GM18858 (cell line): Measurements from ENCODE around the gene ZC3H13.

Experiments
- ATAC-seq: cut with Tn5 transposase; IDR thresholded peaks from one replicate; pipeline ENCODE4 v1.9.1; 2021; ENCODE audit not compliant: unreplicated experiment

Gene ZC3H13

DNA sequence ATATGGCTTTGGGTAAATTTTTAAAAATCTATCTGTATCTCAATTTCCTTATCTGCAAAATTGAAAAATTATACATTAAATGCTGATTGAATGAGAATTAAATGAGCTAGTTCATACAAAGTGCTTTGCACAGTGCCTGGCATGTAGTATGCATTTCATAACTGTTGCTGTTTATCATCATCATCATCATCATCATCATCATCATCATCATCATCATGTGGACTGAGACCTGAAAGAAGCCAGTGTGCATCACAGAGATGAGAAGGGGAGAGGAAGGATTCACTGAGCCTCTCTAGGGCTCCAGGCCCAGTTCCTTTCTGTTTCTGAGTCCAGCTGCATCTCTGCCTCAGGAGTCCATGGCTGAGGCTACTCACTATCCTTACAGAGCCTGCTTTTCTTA is 6.9 kb upstream of the ZC3H13 start:
- no peak for ATAC-seq

DNA sequence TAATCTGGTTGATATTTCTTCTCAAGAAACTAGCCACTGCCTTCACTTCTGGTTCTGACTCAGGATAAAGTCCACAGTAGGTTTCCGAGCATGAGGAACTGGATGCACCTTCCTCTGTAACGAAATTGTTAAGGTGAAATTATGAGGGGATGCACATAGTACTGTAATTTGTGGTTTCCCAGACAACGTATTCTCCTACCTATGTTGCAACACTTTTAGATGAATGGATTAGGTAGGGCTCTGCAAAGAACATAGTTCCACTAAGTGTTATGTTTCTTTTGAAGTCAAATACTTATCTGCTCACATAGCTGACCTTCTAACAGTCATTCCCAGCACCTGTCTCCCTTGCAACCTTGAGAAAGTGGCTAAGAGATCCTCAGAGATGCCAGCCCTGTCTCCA is 5.7 kb upstream of the ZC3H13 start:
- ATAC-seq: no peak

DNA sequence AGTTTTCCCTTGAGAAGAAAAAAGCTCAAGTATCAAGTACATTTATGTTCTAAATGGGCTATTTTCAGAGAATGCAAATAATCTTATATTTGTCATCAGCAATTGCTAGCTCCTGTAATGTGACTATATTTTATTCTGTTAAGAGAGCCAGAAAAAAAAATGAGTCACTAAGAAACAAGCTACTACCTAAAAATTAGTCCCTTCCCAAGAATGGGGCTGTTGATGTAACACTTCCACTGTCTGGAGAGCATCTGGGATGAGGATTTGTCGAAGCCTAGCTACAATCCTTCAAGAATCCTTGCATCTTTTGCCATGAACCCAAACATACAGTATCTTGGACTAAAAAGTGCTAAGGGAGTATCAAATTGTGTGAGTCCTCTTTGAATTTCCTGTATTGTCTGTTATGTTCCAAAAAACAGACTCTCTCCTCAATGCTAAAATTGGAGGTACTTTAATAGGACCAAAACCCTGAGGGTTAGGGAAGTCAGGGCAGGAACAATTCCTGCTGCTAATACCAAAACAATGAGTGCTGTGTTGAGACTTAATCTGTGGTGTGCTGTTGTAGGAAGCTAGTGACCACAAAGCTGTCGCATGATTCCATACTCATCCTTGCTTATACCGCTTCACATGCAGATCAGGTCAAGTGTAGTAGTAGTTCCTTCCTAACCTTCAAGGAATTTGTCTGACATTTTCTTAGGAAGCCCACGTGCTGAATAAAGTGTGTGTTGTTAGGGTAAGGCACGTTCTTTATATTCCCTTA is 4.9 kb upstream of the ZC3H13 start:
- ATAC-seq: no peak

DNA sequence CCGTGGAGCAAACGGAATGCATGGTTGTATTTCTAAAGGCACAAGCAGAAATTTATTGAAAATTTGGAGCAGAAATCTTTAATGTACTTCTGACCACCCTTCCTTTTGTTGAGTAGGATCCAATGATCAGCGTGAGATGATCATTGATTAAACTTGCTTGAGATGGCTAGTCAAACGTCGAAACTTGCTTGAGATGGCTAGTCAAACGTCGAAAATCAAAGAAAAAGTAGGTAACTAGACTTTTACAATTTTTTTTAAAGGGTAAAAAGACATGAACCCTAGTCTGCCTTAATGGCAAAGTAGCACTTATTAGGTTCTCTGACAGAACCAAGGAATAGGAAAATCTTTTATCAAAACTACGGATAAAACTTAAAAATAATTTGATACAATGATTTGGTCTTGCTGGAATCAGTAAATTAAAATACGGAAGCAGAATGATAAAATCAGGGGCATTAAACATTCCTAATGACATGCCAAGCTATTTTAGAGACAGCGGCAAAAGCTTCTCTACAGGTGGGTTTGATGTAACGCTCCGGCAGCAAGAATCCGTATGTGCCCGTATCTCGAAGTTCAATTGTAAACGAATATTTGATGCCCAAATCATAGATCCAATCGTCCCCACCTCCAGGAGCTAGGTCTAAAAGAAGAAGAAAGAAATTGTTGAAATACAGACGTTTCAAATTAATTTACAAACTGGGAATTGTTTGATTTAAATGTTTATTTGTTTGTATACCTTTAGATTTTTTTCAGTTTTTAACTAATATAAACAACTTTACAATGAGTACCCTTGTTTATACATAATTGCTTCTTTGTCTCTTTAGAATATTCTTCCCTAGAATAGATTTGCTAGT is 841 bp upstream of the ZC3H13 start:
- ATAC-seq: no peak

DNA sequence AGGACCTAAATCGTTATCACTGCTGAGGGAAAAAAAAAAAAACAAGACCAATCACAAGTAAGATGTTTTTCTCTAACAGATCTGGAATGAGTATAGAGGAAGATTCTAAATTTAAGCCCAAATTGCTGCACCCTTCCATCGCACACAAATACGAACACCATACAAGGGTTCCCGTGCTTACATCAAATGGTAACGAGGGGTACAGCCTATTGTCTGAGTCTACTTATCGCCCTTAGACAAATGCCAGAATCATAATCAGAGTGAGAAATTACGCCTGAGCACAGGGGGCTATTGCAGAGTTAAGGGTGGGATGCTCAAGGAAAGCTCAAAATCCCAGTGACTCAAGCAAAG is 603 bp downstream of the ZC3H13 start:
- no peak for ATAC-seq

DNA sequence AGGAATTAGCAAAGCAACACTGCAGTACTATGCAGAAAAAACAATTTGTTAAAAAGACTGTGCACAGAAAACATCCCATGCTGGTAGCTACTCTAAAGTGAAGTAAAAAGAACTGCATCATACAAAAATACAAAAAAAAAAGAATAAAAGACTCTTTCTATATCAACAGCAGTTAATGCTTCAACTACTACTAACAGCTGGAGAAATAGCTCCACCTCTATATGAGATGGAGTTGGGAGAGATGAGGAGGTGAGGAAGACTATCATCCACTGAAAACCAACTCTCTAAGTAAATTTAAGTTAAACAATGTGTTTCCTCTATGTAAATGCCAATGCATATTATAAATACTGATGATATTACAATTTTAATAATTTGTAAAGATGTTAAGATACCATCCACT is 1.8 kb downstream of the ZC3H13 start:
- ATAC-seq: no peak

DNA sequence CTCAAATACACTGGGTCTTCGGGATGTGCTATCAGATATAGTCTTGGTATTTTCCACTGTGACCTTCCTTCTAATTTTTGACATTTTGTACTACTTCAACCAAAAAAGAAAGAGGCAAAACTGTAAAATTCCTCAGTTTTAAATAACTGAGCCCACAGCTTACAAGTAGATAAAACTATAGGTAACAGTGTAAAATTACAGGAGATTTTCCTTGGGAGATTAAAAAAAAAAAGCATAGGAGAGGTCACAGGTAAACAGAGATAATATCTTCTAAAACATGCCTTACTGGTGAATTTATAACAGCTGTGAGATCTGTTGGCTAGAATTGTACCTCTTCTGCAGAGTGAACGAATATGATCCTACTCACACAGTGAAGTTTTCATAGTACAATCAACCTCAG is 7.1 kb downstream of the ZC3H13 start:
- no peak for ATAC-seq

DNA sequence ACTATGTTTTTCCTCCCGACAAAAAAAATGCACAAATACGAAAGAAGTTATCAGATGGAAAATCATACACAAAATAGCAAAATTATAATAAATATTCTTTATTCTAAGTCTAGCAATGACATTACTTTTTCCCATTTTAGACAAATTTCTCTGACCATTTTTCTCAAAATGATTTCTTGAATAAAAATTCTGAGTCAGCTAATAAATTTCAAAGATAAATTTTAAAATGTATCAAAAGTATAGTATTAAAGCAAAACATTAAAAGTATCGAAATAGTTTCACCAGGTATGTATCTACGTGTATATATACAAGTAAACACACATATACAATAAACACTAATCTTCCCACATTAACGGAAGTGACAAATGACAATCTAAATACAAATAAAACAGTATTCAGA is 8.9 kb downstream of the ZC3H13 start:
- ATAC-seq: no peak

DNA sequence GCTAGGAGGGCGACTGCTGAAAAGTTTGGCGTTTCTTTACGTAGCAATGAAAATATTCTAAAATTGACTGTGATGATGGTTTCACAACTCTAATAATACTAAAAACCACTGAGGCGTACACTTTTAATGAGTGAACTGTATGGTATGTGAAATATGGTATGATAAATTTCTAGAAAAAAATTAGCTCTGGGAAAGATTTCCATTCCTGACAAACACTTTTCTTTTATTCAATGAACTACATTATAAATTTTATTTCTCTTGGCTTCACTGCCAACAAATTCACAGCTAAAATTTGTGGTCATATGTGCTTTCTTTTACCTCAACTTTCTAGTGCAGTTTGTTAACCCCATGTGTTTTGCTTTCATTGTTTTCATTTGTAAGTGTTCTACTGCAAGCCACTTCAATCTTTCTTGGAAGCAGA is 11.1 kb downstream of the ZC3H13 start:
- no peak for ATAC-seq

DNA sequence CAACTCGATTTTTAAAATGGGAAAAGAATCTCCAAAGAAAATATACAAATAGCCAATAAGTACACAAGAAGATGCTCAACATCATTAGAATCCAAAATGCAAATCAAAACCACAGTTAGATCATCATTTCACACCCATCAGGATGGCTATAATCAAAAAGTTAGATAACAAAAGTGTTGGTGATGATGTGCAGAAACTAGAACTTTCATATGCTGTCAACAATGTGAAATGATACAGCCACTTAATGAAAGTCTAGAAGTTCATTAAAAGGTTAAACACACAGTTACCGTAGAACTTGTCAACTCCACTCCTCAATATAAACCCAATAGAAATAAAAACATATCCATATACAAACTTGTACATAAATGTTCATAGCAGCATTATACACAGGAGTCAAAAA is 11.8 kb downstream of the ZC3H13 start:
- ATAC-seq: no peak

DNA sequence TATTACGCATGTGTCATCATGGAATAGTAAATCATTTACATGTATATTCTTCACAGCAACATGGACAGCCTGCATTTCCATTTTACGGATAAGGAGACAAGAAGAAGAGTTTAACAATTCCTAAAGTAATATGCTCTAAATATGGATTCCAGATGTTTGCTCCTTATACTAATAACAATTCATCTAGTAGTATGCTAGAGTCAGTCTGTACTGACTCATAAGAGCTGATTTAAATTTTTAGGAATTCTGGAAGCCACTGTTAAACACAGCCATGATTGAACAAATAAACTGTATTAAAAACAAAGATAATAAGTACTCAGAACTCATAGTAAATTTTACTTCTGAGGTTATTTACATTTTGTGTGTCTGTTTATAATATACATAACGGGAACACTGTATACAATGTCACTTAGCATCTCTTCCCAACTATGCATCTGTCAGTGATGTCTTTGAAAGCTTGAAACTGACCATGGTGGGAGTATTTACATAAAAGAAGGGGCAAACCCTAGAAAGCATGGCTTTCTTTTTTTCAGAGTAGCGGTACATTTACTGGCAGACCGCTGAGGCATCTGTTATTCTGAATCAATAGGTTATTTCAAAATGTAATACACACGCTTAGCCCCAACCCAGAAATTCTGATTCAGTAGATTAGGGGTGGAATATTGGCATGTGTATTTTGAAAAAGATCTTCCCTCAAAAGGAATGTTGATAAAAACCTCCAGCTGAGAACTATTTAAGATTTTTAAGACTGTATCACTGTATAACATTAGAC is 12.9 kb downstream of the ZC3H13 start:
- ATAC-seq: no peak

DNA sequence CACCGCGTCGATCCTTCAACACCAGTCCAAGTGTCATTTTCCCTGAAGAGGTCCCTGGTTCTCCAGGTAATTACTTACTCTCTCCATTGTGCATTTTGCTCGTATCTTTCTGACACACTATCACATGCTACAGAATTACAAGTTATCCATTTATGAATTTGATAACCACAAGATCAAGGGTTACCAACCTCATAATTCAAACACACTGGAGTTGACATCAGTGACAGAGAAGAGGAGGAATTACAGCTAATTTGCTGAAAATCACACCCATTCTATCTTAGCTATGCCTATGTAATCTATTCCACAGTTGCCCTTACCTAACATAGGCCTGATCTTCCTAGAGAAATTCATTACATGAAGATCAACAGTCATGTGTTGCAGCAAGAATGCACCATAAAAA is 14.2 kb downstream of the ZC3H13 start:
- ATAC-seq: no peak

DNA sequence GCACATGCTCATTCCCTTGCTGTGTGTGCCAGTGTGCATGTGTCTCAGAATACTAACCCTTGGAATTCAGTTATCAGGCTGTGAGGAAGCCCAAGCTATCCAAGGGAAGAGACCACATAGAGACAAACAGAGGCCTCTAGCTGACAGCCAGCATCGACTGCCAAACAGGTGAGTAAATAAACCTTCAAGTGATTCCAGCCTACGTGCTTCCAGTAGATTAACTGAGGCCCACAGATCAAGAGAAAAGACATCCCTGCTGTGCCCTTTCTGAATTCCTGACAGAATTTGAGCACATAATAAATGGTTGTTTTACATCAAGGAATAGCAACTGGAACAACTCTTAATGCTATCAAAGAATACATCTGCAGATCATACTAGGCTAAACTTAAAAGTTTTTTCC is 17.5 kb downstream of the ZC3H13 start:
- no peak for ATAC-seq

DNA sequence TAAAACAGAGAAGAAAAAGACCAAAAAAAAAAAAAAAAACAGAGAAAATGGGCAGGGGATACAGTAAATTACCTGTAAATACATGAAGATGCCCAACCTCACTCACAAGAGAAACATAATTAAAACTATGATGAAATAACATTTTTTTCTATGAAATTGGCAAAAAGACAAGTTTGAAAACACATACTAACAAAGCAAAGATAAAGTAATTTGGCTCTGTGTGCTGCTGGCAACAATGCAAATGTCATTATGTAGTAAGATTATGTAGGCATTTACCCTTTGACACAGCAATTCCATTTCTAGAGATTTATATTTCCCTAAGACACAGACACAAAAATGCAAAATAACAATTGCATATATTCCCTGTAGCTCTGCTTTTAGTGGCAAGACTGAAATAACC is 20.2 kb downstream of the ZC3H13 start:
- ATAC-seq: no peak

DNA sequence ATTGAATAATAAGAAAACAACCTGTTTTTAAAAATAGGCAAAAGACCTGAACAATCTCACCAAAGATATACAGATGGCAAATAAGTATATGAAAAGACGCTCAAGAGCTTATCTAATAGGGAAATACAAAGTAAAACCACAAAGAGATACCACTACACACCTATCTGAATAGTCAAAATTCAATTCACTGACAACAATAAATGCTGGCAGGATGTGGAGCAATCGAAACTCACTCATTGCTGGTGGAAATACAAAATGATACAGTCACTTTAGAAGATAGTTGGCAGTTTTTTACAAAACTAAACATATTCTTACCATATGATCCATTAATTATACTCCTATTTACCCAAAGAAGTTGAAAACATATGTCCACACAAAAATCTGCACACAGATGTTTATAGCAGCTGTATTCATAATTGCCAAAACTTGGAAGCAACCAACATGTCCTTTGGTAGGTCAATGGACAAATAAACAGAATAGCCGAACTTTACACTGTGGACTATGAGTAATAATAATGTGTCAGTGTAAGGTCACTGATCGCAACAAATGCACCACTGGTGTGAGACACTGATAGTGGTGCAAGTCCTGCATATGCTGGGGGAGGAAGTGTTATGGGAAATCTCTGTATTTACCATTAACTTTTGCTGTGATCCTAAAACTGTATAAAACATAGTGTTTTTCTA is 20.8 kb downstream of the ZC3H13 start:
- no peak for ATAC-seq

DNA sequence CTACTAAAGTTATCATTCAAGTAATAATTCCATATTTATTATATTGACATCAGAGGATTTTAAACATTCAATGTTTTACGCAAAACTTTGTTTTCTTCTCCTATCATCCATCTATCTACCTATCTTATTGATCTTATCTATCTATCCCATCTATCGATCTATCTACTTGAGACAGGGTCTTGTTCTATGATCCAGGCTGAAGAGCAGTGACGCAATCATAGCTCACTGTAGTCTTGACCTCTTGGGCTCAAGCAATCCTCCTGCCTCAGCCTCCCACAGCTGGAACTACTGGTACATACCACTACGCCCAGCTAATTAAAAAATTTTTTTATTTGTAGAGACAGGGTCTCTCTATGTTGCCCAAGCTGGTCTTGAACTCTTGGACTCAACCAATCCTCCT is 27.4 kb downstream of the ZC3H13 start:
- ATAC-seq: no peak

DNA sequence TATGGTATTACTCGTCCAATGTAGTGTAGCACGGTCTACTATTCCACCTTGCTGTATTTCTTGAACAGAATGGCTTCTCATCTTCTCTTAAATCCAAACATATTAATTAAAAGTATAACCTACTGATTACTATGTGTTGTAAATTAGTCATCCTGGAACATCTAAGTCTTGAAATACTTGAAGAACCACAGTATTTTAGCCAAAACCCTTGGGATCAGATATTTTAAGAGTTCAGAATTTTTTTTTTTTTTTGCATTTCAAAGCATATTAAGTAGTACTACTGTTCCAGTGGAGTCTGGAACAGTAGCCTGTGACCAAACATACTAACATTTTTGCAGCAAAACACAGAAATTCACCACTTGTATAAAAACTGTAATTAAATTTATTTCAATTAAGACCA is 30.1 kb downstream of the ZC3H13 start:
- ATAC-seq: no peak

DNA sequence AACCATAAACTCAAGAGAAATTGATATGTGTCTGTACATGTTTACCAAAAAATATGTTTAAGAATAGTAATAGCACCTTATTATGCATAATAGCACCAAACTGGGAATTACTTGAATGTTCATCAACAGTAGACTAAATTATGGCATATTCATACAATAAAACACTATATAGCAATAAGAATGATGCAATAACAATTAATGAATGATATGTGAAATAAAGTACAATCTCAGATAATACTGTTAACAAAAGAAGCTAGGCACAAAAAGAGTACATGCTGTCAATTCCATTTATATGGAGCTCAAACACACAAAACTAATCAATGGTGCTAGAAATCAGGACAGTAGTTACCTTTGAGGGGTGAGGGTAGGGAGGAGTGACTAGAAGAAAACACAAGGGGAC is 36.3 kb downstream of the ZC3H13 start:
- ATAC-seq: no peak

DNA sequence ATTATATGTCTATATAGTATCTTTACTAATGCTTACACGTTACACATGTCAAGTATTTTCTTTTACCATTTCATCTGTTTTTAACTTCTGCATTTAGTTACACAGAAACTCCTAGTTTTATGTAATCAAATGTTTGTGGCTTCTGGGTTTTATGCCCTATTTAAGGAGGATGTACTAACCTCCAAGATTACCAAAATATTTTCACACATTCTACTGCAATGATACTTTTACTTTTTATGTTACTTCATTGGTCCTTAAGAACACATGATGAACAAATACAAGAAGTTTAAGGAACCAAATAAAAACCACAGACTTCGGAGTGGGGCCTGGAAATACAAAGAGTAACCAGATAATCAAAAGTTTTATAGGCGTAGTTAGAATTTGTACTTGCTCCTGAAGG is 37.2 kb downstream of the ZC3H13 start:
- ATAC-seq: no peak

DNA sequence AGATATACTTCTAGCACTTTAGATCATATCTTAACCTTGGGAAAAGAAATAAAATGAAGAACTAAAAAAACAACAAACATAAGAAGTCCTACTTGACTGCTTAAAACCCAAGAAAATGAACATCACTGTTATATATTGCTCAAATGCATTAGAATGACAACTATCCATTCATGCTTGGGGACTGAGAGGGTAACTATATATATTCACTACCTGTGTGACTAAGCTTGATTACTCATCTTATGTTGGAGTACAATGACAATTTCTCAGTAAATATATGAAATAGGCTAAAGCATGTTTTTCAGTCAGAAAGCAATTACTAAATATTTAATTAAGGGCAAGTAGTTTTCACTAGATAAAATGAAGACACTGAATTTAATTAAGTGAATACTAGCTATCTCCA is 40.1 kb downstream of the ZC3H13 start:
- no peak for ATAC-seq

DNA sequence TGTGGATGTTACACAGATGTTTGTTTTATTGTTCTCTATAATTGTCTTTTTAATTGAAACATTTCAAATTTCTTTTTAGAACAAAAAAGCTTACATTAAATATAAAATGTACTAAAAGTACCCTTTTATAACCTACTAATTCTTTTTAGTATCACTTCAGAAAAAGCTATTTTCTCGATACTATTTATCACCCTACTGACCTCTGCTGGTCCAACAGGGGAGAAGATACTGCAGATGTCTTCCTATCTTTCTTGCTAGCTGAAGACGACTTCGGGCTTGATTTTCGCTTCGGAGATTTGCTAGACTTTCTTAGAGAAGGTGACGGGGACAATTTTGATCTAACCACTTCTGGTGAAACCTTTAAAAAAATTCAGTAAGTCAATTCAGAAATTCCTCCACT is 42.4 kb downstream of the ZC3H13 start:
- no peak for ATAC-seq
